ENCODE measurements around the gene PLK3. TPM values are rescaled to one million over a fixed set of nuclear protein-coding genes. Genes with fewer than 3 reads are reported as not detected.

PLK3 gene
- total RNA-seq, 1 experiment from 2014 or later: 3.2 TPM

DNA sequence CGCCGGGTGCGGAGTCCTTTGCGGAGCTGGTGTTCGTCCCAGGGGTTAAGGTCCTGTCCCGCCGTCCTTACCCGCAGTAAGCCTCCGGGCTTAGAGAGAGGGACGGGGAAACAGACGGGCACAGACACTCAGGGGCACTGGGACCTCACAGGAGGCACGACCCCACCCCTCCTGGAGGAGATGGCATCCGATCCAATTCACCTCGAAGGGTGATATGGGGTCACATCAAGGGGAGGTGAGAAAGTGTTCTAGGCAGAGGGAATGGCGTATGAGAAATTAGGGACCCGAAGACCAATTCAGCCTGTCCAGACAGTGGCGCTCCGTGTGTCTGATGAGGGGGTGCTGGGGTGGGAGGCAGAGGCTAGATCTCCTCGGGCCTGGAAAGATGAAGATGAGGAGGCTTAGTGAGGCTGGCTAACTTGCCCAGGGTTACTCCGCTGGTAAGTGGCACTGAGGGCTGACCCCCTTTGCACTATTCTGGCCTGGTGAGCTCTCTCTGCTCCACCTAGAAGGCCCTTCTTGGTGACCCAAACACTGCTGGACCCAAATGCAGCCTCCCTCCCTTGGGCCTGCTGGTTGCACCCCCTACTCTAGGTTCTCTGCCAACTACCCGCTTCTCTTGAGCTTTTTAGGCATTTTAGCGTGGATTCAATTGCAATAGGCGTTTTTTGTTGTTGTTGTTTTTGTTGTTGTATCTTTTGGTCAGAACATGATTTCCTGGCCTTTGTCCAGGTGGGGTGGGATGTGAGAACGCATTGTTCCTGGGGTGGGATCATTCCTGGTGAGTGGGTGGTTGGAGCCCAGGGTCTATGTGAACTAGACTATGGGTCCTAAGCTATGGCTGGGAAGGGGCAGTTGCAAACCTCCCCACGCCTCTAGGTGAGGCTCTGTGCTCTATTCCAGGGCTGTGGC lies 20.4 kb downstream of the PLK3 start:
- TF ChIP-seq CTCF (IDR thresholded peaks at IDR 0.05; ENCODE audit: insufficient read depth in 1 of 2, low read depth in 1 of 2, low read length in 1 of 2, severe bottlenecking in 1 of 2, unreplicated experiment in 1 of 2): no peak
- H3K9me3 Mint-ChIP-seq (ENCODE audit: unreplicated experiment): no peaks in the 10 kb centered on the region
- DNase-seq: no peak
- intact Hi-C loops (cut with micrococcal nuclease; ENCODE audit: unreplicated experiment): loop anchor here (1.0 kb wide), 1 partner anchor 89 kb away; the partner anchor contains the start of gene RNU5D-1
- CTCF ChIA-PET: interaction anchor here (1.6 kb wide), 1 partner anchor 11 kb away, joined by 6 read pairs; no protein-coding TSS in a partner anchor
- Histone ChIP-seq H3K27me3 (replicated peaks; ENCODE audit: control insufficient read depth, insufficient read depth, low read length) (no peaks in the 10 kb centered on the region), H3K36me3 (ENCODE audit: control insufficient read depth, insufficient read depth, low read length) (no peaks in the 10 kb centered on the region), H3K4me1 (no peaks in the 10 kb centered on the region), H3K4me3 (ENCODE audit: low read depth, low read length) (peak overlapping the region; percentile 49), H3K9me3 (no peaks in the 10 kb centered on the region)
- H3K27me3 Mint-ChIP-seq (ENCODE audit: insufficient read depth, unreplicated experiment): no peaks in the 10 kb centered on the region
- TSS peak; percentile 48 for BruUV-seq (replicated peaks)
- no peaks in the 10 kb centered on the region for H3K4me1 Mint-ChIP-seq (ENCODE audit: low read depth, unreplicated experiment)
- POLR2A ChIA-PET: interaction anchor here (0.6 to 2.4 kb wide), 3 partner anchors 20 to 191 kb away, joined by 6 to 43 read pairs (median 15); partner anchors contain the start of genes HECTD3, PLK3 and UROD
- peaks cover 19% of the 10 kb centered on the region for H3K36me3 Mint-ChIP-seq (ENCODE audit: insufficient read depth, unreplicated experiment)
- peak overlapping the region; percentile 100 for H3K27ac Mint-ChIP-seq (ENCODE audit: unreplicated experiment)
- peak overlapping the region; percentile 80 for H3K4me3 Mint-ChIP-seq (ENCODE audit: unreplicated experiment)

DNA sequence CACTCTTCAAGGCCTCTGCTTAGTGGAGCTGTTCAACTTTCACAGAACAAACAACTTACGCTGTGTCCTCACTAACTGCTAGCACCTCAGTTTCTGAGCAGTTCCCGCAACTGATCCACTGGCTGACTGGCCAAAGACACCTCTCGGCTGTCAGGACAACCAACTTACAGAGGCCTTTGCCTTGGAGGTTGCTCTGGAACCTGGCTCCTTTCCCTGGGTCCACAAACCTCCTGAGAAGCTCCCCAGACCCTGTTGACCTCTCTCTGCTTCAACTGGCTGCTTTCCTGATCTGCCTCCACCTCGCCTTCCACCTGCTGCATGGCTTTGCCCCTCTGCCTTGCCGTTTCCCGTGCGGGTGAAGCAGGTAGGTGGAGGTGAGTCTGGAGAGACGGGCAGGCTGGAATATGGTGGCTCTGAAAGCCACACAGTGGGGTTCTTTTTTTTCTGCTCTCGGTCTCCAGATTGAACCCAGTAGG lies 21.1 kb downstream of the PLK3 start:
- Mint-ChIP-seq H3K36me3 (ENCODE audit: insufficient read depth, unreplicated experiment) (peaks cover 19% of the 10 kb centered on the region), H3K4me3 (ENCODE audit: unreplicated experiment) (peak overlapping the region; percentile 80), H3K27ac (ENCODE audit: unreplicated experiment) (peak overlapping the region; percentile 100), H3K9me3 (ENCODE audit: unreplicated experiment) (no peaks in the 10 kb centered on the region), H3K27me3 (ENCODE audit: insufficient read depth, unreplicated experiment) (no peaks in the 10 kb centered on the region), H3K4me1 (ENCODE audit: low read depth, unreplicated experiment) (no peaks in the 10 kb centered on the region)
- Histone ChIP-seq H3K36me3 (ENCODE audit: control insufficient read depth, insufficient read depth, low read length) (no peaks in the 10 kb centered on the region), H3K9me3 (no peaks in the 10 kb centered on the region), H3K4me1 (no peaks in the 10 kb centered on the region), H3K4me3 (ENCODE audit: low read depth, low read length) (no peak overlapping the region), H3K27me3 (replicated peaks; ENCODE audit: control insufficient read depth, insufficient read depth, low read length) (no peaks in the 10 kb centered on the region)
- TF ChIP-seq CTCF (IDR thresholded peaks at IDR 0.05; ENCODE audit: insufficient read depth in 1 of 2, low read depth in 1 of 2, low read length in 1 of 2, severe bottlenecking in 1 of 2, unreplicated experiment in 1 of 2): no peak
- intact Hi-C loops (cut with micrococcal nuclease; ENCODE audit: unreplicated experiment): no loop called here
- POLR2A ChIA-PET: no interaction called here
- CTCF ChIA-PET: no interaction called here
- no TSS peak for BruUV-seq (replicated peaks)
- no peak for DNase-seq

GRCh38 chr1:44822131-44822701 lies 22.0 kb downstream of the PLK3 start:
- intact Hi-C loops (cut with micrococcal nuclease; ENCODE audit: unreplicated experiment): no loop called here
- no peak for TF ChIP-seq CTCF (IDR thresholded peaks at IDR 0.05; ENCODE audit: insufficient read depth in 1 of 2, low read depth in 1 of 2, low read length in 1 of 2, severe bottlenecking in 1 of 2, unreplicated experiment in 1 of 2)
- Histone ChIP-seq H3K4me3 (ENCODE audit: low read depth, low read length) (no peak overlapping the region), H3K9me3 (no peaks in the 10 kb centered on the region), H3K4me1 (no peaks in the 10 kb centered on the region), H3K27me3 (replicated peaks; ENCODE audit: control insufficient read depth, insufficient read depth, low read length) (no peaks in the 10 kb centered on the region), H3K36me3 (ENCODE audit: control insufficient read depth, insufficient read depth, low read length) (no peaks in the 10 kb centered on the region)
- no peaks in the 10 kb centered on the region for H3K27me3 Mint-ChIP-seq (ENCODE audit: insufficient read depth, unreplicated experiment)
- peaks cover 19% of the 10 kb centered on the region for H3K36me3 Mint-ChIP-seq (ENCODE audit: insufficient read depth, unreplicated experiment)
- no peaks in the 10 kb centered on the region for H3K4me1 Mint-ChIP-seq (ENCODE audit: low read depth, unreplicated experiment)
- H3K4me3 Mint-ChIP-seq (ENCODE audit: unreplicated experiment): no peak overlapping the region
- CTCF ChIA-PET: no interaction called here
- POLR2A ChIA-PET: no interaction called here
- H3K27ac Mint-ChIP-seq (ENCODE audit: unreplicated experiment): no peak overlapping the region
- BruUV-seq (replicated peaks): no TSS peak
- no peaks in the 10 kb centered on the region for H3K9me3 Mint-ChIP-seq (ENCODE audit: unreplicated experiment)
- DNase-seq: no peak

All from Caco-2 (cell line).